ENCODE data around the gene NPW.

DNA sequence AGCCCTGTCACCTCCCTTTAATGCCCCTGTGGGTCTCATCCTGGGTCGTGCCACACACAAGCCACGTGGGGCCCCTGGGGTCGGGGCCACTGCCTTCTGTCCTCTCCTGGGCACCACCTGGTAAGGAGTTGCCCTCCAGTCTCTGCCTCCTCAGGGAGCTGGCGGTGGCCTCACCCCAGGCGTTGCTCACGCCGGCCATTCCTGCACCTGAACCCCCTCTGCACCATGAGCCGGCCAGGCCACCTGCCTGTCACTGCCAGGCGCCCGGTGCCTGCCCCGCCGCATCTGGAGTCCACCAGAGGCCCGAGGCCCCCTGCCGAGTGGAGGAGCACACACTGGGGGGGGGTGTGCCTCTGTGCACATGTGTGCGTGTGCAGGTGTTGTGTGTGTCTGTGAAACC, 17.5 kb downstream of the NPW start:
- no peak for TF ChIP-seq FOXM1 (IDR thresholded peaks at IDR 0.05; ENCODE audit: borderline replicate concordance, low read depth)
- TF ChIP-seq, protein P1, sequence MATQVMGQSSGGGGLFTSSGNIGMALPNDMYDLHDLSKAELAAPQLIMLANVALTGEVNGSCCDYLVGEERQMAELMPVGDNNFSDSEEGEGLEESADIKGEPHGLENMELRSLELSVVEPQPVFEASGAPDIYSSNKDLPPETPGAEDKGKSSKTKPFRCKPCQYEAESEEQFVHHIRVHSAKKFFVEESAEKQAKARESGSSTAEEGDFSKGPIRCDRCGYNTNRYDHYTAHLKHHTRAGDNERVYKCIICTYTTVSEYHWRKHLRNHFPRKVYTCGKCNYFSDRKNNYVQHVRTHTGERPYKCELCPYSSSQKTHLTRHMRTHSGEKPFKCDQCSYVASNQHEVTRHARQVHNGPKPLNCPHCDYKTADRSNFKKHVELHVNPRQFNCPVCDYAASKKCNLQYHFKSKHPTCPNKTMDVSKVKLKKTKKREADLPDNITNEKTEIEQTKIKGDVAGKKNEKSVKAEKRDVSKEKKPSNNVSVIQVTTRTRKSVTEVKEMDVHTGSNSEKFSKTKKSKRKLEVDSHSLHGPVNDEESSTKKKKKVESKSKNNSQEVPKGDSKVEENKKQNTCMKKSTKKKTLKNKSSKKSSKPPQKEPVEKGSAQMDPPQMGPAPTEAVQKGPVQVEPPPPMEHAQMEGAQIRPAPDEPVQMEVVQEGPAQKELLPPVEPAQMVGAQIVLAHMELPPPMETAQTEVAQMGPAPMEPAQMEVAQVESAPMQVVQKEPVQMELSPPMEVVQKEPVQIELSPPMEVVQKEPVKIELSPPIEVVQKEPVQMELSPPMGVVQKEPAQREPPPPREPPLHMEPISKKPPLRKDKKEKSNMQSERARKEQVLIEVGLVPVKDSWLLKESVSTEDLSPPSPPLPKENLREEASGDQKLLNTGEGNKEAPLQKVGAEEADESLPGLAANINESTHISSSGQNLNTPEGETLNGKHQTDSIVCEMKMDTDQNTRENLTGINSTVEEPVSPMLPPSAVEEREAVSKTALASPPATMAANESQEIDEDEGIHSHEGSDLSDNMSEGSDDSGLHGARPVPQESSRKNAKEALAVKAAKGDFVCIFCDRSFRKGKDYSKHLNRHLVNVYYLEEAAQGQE (IDR thresholded peaks at IDR 0.05; ENCODE audit: low read depth): no peak
- TF ChIP-seq EP300 (IDR thresholded peaks at IDR 0.05; ENCODE audit: borderline replicate concordance): no peak
- TF ChIP-seq EGR1 (IDR thresholded peaks at IDR 0.05): no peak
- TF ChIP-seq, protein P2, sequence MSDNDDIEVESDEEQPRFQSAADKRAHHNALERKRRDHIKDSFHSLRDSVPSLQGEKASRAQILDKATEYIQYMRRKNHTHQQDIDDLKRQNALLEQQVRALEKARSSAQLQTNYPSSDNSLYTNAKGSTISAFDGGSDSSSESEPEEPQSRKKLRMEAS (IDR thresholded peaks at IDR 0.05): no peak
- no peak for TF ChIP-seq TCF12 (IDR thresholded peaks at IDR 0.05; ENCODE audit: low read depth)
- no peak for TF ChIP-seq CEBPB (IDR thresholded peaks at IDR 0.05)
- TF ChIP-seq RAD21 (IDR thresholded peaks at IDR 0.05; ENCODE audit: low read depth): no peak
